Measurements from ENCODE around the gene DNAJC6.

Gene DNAJC6

GRCh38 chr1:65412256-65412983, 103.1 kb downstream of the DNAJC6 start:
- no peak for DNase-seq

DNA sequence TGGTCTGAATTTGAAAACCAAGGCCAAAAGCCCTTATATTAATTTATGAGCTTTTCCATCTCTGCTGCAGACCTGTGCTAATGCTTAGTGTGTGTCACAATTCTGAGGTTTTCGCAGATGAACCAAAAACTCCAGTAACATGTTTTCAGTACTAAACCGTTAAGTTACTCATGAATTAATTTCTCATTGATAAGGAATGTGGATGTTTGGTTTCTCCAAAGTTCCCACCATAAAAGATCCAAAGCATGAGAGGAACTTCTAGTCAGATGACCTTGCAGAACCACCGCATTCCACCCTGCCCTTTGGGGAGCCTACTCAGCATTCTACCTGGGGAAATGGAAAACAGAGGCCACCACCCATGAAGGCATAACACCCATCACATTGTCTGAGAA, 103.6 kb downstream of the DNAJC6 start:
- DNase-seq = no peak

- no peak for DNase-seq
Observed at GRCh38 chr1:65414538-65414937, 105.2 kb downstream of the DNAJC6 start.

- no peak for DNase-seq
Observed at GRCh38 chr1:65416767-65417166, 107.4 kb downstream of the DNAJC6 start.

DNA sequence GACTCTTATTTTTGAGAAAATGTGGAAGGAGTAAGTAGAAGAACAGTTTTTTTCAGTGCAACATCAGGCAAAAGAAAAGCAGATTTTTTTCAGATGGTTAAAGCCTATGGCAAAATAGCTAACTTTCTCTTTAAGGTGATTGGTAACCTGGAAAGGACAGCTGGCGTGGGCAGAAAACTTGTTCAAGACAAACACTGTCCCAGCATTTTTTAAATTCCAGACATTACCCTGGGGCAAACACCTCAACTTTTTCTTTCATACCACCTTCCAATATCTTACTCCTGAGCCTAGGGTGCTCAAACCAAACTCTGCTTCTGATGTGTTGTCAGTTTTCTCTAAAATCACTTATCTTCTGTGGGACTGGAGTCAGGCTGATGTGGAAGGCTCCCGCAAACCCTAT, 108.4 kb downstream of the DNAJC6 start:
- no peak for DNase-seq

GRCh38 chr1:65418522-65419185, 109.3 kb downstream of the DNAJC6 start:
- no peak for DNase-seq

DNA sequence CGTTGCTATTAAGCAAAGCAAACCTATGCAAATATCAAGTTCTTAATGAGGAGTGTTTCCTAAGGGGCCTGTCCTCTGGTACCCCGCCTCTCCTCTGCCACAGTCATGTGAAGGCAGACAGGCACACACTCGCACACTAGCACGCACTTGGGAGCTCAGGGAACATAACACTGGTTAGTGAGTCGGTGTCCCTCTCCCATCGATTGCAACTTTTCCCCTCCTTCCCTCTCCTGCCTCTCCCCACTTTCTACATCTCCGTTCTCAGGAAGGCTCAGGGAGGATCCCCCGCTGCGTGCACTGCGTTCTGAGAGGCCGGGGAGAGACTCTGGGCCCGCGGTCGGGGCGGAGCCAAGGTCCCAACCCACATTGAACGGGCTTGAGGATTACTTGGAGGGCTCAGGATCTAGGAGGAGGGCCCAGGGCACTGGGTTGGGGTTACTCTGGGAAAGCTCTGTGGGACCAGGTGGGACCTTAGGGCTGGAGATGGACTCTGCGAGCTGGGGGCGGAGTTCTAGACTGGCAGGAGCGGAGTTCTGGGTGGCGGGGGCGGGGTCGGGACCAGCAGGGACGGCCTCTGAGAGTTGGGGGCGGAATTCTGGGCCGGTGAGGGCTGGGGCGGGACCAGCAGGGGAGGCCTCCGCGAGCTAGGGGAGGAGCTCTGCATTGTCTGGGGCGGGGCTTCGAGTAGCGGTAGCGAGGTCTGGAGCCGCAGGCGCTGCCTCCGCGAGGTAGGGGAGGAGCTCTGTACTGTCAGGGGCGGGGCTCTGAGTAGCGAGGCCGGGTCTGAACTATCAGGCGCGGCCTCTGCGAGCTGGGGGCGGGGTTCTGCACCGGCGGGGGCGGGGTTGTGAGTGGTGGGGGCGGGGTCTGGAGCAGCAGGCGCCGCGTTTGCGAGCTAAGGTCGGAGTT, 110.6 kb downstream of the DNAJC6 start:
- peak; percentile 98 for DNase-seq

DNA sequence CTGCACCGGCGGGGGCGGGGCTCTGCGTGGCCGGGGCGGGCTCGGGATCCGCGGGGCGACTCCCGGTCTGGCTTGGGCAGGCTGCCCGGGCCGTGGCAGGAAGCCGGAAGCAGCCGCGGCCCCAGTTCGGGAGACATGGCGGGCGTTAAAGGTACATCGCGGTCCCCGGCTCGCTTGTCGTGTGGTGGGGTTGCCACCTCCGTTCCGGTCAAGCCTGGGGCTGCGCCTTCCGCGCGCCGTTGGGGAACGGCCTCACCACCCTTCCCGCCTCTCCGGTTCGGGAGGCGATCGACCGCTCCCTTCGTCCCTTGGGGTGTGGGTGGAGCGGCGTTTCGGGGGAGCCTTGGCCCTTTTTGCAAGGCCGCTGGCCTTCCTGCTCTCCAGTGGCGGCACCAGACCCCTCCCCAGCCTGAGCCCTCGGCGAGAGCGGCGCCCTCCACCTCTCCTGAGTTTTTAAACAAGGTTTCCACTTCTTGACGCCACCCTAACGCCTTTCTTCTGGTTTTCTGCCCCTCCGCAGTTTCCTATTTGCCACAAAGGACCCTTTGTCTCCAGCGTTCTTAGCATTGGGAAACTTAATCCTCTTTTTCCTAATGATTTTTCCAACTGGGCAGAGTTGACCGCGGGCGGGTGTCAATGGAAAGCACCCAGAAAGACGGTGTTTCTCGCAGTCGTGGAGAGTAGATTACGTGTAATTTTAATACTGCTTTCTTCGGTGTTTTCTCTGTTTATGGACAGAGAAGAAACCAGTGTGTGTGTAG, 111.4 kb downstream of the DNAJC6 start, which contains the start of the genes LEPR and LEPROT:
TSS of gene LEPR (plus strand) at position 79 of the 761 bp plus-strand sequence. CDS start 144,898 bp downstream, outside the sequence.
TSS of gene LEPROT (plus strand) at position 79 of the 761 bp plus-strand sequence. CDS start at position 136, 57 bp downstream.
- DNase-seq = no peak

DNA sequence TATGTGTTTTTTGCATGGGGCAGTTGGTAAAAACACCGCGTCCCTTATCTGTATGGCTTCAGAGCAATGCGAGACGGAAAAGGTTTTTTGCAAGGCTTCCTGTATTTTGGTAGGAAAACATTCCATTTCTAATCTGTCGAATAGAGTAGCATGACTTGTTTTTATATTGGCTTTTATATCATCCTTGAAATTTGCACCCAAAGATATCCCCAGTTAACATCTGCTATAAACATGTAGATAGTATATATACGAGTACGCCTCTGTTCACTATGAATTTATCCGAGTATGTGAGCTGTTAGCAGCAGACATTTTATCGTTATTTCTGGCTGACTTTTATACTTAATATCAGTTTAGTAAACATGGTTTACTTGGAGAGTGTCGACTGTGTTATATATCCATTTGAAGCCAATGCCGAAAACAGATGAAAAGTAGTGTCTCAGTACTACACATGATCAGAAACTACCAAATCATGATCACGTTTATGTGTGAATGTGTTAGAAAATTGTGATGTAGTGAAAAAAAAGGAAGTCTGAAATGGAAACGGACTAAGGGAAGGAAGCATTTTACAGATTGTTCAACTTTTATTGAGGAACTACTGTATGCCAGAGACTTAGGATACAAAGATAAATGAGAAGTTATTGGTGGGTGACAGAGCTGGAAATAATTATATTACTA, 112.1 kb downstream of the DNAJC6 start:
- DNase-seq = peak; percentile 35

GRCh38 chr1:65422241-65423203, 113.2 kb downstream of the DNAJC6 start:
- no peak for DNase-seq

DNA sequence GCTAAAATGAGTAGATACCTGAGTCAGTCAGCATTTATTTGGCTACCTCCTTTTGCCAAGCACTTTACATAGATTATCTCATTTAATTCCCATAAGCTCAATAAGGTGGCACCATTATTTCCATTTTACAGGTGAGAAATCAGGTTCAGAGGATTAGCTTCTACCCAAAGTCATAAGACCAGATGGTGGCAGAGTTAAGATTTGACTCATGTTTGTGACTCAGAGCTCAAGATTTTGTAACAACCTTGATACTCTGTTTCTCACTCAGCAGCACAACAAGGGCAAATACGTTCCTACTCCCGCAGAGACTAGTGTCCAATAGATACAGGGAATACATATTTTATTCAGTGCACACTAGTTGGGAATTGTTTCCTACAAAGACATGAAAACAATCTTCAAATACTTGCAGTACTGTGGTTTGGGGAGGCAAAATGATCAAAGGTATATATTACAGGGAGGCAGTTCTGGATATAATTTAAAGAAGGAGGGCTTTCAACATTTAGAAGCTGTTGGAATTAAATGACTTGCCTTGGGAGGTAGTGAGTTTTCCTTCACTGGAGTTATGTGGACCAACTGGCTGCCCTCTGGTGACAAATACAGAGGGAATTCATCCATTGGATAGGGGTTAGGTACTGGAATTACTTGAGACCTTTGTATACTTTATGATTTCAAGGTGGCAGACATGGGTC, 114.7 kb downstream of the DNAJC6 start:
- no peak for DNase-seq

DNA sequence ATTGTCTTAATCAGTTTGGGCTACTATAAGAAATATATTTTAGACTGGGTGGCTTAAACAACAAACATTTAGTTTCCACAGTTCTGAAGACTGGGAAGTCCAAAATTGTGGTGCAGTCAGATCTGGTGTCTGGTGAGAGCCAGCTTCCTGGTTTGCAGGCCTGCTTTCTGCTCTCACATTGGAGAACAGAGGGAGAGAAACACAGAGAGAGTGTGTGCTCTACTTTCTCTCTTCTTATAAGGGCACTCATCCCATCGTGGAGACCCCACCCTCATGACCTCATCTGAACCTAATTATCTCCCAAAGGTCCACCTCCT, 115.2 kb downstream of the DNAJC6 start:
- no peak for DNase-seq

DNA sequence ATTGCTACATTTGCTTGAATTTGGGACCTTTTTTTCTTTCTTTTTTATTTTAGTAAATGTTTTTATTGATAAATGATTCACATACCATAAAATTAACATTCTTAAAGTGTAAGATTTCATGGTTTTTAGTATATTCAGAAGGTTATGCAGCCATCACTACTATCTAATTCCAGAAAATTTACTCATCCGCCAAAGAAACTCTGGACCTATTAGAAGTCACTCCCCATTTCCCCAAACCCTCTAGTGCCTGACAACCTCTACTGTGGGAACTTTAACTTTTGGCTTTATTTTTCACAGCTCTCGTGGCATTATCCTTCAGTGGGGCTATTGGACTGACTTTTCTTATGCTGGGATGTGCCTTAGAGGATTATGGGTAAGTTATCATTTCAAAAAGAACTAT, 115.7 kb downstream of the DNAJC6 start:
- DNase-seq = no peak

DNA sequence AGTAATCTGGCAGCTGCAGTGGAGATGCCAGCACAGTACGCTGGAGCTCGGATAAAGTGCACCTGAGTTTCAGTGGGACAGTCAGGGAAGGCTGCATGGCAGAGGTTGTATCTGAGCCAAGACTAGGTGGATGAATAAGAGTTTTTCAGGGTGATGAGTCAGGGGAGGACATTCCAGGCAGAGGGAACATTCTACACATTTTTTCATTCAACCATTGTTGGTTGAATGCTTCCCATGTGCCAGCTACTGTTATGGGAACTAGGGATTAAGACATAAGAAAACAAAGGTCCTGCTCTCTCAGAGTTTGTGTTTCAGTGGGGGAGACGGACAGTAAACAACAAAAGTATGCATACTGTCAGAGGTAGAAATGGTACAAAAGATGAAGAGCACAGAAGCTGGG, 116.4 kb downstream of the DNAJC6 start:
- DNase-seq = no peak

- no peak for DNase-seq
Observed at GRCh38 chr1:65429078-65429477, 119.7 kb downstream of the DNAJC6 start.

- DNase-seq = peak; percentile 5
Observed at GRCh38 chr1:65429806-65430205, 120.5 kb downstream of the DNAJC6 start.

- peak; percentile 9 for DNase-seq
Observed at GRCh38 chr1:65431111-65431705, 121.9 kb downstream of the DNAJC6 start.

DNA sequence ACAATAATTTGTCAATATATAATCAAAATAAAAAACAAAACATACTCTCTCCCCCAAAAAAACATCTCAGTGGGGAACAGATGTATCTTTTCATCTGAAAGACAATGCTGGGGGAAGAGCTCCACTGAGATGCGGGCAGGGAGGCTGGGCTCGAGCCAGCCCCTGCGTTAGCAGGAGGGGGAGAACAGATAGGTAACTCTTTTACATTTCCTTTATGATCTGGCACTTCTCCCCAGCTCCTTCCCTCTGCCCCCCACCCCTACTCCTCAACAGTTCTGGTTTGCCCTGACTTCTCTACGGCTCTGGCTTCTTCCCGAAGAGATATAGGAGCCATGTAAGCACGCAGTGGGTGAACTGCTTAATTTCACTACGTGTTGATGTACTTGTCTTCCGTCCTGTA, 123.6 kb downstream of the DNAJC6 start:
- DNase-seq = no peak

GRCh38 chr1:65434255-65434654, 124.9 kb downstream of the DNAJC6 start:
- no peak for DNase-seq

DNA sequence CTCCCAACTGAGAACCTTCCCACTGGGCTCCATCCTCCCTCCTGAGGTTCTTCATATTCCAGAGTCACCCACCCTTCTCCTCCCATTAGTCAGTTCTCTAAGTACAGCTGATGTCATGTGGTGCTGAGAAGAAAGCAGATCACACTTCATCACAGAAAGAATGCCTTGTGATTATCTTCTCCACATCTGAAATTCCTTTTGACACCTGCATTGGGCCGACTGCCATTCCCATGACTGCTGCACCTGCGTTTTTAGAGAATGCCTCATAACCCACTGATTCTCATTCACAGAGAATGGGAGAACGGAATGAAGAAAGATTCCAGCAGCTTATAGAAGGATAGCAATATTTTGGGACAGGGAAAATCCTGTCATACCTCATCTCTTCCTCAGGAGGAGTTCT, 125.4 kb downstream of the DNAJC6 start:
- DNase-seq = no peak

Data from GDM1 (cell line).